Activated CD4-positive, alpha-beta T cell treated with anti-CD3 and anti-CD28 coated beads, Interleukin-10, Interleukin-2, amounts not matched to agents 100 ng/mL and 50 ng/mL, durations not matched to agents 16 hours and 8 hours (primary cell): Measurements from ENCODE around the gene GLIPR1.
"Not testable (repeated sequence)": the region's sequence is repeated elsewhere in the genome, so short reads cannot be mapped to it uniquely, and the experiment has no call there.

ENCODE experiments used
- DNase-seq: peaks from one replicate; pipeline ENCODE4 v3.0.0-alpha.2; 2020

Gene GLIPR1

GRCh38 chr12:75476071-75476470, 4.5 kb upstream of the GLIPR1 start:
- DNase-seq = peak; percentile 24

- DNase-seq = peak; percentile 43
Observed at GRCh38 chr12:75477137-75477536, 3.4 kb upstream of the GLIPR1 start.

GRCh38 chr12:75478116-75478794, 2.3 kb upstream of the GLIPR1 start:
- peak; percentile 86 for DNase-seq

DNA sequence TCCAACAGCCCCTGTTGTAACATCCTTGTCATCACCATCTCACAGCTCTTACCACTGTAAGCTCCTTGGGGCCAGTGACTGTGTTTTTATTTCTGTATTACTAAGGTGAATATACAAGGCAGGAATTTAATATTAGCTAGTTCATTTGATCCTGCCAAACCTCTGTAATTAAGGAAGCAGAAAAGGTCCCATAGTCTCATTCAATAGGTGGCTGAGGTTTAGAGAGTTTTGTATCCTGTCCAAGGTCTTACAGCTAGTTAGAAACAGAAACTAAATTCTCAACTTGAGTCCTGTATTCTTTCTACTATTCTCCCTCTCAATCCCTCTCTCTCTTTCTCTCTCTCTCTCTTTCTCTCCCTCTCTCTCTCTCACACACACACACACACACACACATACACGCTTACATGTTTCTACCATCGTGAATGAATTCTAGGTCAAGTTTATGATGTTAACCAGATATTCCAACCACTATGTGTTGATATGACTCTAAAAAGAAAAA, 543 bp upstream of the GLIPR1 start:
- DNase-seq = peak; percentile 45

- DNase-seq = no peak
Observed at GRCh38 chr12:75481013-75481705, 604 bp downstream of the GLIPR1 start.

GRCh38 chr12:75481774-75482173, 1.2 kb downstream of the GLIPR1 start:
- peak; percentile 10 for DNase-seq

DNA sequence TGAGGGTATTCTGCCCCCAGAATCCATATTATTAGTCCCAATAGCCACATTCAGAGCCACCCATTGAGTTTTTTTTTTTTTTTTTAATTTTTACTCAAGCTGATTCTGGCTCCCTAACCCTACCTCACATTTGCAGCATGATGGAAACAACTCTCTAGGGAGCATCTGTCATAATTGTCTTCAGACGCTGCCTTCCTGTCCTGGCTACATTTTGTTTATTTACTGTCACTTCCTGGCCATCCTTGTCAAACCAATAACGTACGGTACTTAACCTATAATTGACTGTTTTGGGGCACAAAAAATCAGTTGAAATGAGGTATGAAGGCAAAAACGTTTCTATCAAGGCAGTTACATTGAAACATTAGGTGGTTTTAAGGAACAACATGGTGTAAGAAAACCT, 2.1 kb downstream of the GLIPR1 start:
- DNase-seq = peak; percentile 37

DNA sequence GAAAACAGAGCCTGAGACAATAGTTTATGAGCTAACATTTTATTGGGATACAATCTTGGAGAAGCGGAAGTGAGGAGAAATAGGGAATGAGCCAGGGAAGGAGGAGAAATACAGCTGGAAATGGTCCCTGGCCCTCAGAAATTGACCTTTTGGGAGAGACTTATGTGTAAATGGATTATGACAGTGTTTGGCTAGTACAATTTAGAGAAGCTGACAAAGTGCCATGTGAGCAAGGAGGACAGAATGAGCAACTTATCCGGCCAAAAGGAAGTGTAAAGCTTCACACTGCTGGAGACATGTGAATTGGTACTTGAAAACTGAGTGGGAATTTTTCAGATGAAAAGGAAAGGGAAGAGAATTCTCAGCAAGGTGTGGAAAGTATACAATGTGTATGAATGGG, 2.9 kb downstream of the GLIPR1 start:
- DNase-seq = no peak

- DNase-seq = not testable (repeated sequence)
Observed at GRCh38 chr12:75484450-75484849, 3.9 kb downstream of the GLIPR1 start.

- no peak for DNase-seq
Observed at GRCh38 chr12:75487308-75487707, 6.8 kb downstream of the GLIPR1 start.

- DNase-seq = peak; percentile 35
Observed at GRCh38 chr12:75488553-75488952, 8.0 kb downstream of the GLIPR1 start.

GRCh38 chr12:75489187-75489586, 8.6 kb downstream of the GLIPR1 start:
- DNase-seq = no peak

GRCh38 chr12:75489613-75490210, 9.2 kb downstream of the GLIPR1 start:
- DNase-seq = peak; percentile 75

DNA sequence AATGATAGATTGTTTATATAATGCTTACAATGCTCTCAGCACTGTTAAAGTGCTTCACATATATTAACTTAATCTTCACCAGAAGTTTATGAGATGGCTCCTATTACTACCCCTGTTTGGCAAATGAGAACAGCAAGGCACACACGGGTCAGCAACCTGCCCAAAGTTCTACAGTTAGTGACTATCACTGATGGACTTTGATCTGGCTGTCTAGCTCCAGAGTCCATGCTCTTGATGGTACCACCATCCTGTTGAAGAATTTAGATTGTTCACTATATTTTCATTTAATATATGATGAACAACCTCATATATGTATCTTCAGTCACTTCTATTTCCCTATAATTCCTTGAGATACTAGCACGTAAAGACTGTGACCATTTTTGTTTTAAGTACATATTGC, 10.6 kb downstream of the GLIPR1 start:
- no peak for DNase-seq

GRCh38 chr12:75503459-75503858, 22.9 kb downstream of the GLIPR1 start:
- no peak for DNase-seq

- DNase-seq = no peak
Observed at GRCh38 chr12:75503866-75504265, 23.3 kb downstream of the GLIPR1 start.

GRCh38 chr12:75505706-75506312, 25.3 kb downstream of the GLIPR1 start:
- no peak for DNase-seq

- no peak for DNase-seq
Observed at GRCh38 chr12:75507086-75507485, 26.5 kb downstream of the GLIPR1 start.

DNA sequence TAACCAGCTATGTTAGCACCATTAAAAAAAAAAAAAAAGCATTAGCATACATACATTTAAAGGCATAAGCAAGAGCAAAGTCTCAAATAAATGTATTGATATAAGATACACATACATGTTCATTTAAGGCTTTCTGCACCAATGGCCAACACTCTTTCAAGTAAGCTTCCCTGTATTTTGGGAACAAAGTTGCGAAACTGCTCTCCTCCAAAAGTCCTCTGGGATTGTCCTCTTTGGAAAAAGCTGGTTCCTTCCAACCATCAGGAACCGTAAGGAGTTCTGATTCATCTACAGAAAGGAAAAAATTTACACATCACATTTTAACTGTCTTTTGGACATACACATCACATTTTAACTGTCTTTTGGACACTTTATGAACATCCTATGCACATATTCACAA, 27.6 kb downstream of the GLIPR1 start:
- no peak for DNase-seq

GRCh38 chr12:75509621-75510020, 29.1 kb downstream of the GLIPR1 start:
- DNase-seq = no peak

GRCh38 chr12:75511116-75512048, 30.8 kb downstream of the GLIPR1 start, which contains the start of gene KRR1:
Gene KRR1, minus strand, starts transcription at chr12:75511609. Its CDS starts 12 bp downstream, at chr12:75511597.
- DNase-seq = peak; percentile 96

DNA sequence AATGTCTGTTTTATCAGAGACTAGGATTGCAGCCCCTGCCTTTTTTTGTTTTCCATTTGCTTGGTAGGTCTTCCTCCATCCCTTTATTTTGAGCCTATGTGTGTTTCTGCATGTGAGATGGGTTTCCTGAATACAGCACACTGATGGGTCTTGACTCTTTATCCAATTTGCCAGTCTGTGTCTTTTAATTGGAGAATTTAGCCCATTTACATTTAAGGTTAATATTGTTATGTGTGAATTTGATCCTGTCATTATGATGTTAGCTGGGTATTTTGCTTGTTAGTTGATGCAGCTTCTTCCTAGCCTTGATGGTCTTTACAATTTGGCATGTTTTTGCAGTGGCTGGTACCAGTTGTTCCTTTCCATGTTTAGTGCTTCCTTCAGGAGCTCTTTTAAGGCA, 40.7 kb downstream of the GLIPR1 start:
- DNase-seq = not testable (repeated sequence)
